Stimulated activated CD8-positive, alpha-beta memory T cell treated with anti-CD3 and anti-CD28 coated beads, Interleukin-4, amount 100 ng/mL, for 4 hours (primary cell): ENCODE results near the gene KIRREL3.

Experiments
- DNase-seq, 2 donors: peaks; one replicate each; pipeline ENCODE4 v3.0.0-alpha.2; 2020; ENCODE audit warnings: low read depth in 2 of 2, low spot score in 1 of 2

Gene KIRREL3

DNA sequence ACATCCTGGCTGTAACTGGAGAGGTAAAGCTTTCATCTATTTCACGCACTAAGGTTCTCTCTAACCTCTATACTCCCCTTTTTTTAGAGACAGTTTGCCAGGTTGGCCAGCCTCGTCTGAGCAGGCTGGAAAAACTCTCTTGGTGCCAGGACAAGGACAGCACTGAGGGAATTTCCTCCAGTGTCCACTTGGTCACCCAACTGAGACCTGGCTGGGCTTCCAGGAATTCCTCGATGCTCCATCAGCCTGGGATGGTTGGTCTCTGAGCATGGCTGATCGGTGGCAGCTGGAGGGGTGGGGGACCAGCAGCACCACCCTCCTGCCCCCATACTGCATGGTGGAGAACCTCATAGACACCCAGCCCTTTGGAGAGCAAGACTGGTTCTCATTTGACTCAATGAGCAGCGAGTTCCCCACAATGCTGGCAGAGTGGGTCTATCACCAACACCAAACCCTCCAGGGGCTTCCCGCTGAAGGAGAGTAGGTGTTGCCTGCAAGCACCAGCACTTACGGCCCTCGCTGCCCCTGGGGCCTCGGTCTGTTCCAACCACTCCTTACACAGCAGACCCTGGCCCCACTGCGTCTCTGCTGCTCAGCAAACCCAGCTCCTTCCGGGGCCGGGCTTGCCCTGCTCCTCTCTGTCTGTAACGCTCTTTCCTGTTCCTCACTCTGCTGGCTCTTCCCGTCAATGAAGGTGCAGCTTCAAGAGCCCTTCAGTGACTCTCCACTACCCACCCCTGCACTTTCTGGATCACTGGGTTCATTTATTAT, 522.9 kb downstream of the KIRREL3 start:
- DNase-seq, result no peak

DNA sequence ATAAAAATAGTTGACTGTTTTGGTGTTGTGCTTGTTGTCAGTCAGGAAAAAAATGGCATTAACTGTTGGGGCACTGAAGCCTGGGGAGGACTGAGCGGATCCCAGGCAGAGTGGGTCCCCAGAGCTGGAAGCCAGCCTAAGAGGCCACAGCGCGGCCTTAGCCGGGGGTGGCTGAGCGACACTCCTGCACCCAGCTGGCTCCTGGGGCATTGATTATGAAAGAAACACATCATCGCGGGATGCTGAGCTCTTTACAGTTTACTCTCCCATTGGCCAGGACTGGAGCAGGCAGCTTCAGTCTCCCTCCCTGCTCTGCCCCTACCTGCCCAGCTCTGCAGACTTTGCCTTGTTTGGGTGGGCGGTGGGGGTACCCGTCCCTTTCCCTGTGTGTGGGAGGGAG, 523.6 kb downstream of the KIRREL3 start:
- no peak for DNase-seq

DNA sequence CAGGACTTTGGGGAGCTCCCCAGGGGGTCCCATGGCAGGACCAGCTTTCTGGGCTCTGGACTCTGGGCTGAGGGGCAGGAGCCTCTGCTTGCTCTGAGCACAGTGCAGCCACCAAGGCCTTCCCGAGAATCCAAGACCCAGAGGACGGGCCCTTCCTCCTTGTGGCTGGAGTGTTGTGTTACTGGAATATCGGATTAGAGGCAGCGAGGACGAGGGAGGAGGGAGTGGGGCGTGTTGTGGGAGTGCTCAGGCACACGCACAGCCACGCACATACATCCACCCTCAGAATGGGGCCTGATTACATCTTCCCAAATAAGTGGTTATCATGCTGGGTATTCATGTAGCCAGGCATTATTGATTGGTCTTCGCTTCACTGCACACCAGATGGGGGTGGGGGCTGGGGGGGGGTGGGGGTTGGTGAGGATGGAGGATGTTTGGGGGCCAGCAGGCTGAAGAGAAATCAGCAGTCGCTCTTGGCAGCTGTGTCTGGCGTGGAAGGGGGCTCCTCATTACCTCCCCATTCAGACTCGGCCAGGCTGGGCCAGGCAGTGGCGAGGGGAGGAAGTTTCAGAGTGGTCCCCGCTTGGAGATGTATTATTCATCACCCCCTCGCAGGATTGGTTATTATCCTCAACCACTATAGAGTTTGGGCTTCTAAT, 524.2 kb downstream of the KIRREL3 start:
- DNase-seq, result no peak

DNA sequence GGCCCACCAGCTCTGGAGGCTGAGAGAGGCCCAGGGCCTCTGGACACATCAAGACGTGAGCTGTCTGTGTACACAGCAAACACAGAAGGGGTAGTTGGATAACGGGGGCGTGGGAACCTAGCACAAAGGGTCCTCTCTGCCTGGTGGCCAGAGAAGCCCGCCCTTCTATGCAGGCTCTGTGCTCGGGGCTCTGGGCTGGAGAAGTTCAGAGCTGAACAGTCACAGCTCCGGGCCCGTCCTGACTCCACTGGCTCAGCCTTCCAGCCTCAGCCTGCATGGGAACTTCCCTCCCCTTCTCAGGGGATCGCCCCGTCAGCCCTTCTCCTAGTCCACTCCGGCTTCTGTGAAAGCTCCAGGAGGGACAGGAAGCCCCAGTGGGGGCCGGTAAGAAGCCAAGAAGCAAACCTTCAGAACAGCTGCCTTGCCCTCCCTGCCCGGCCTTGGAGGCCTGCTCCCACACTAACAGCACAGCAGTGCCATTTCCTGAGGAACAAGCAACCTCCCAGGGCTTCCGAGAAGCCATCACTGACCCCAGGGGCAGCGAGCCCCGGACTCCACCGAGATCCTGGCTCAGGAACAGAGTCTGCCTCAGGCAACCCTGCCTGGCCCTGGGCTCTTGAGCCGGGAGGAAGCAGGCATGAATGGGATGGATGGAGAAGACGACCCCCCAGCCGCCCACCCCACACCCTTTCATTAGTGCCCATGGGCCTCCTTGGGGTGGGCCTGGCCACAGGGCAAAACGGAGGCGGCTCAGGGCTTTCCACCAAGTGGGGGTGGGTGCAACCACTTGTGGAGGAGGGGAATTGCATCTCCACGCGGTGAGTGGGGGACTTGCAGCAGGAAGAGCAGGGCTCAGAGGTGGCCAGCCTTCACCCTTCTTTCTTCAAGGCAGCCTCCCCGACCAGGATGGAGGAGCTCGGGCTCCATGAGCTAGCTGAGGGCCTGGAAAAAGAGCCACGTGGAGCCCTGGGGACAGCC, 525.3 kb downstream of the KIRREL3 start:
- no peak for DNase-seq

DNA sequence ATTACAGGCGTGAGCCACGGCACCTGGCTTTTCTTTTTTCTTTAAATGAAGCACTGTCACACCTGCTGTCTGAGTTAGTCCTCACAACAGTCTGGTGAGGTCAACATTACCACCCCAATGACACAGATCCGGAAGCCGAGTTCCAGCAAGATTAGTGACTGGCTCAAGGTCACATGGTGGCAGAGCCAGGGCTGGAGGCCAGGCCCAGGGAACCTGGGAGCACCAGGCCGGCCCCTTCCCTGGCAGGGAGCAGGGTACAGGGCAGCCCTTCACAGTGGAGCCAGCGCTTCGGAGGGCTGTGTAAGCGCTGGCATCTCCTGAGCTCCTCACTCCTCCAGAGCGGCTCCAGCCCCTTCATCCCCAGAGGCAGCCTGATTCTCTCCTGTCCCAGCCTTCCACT, 526.4 kb downstream of the KIRREL3 start:
- no peak for DNase-seq

DNA sequence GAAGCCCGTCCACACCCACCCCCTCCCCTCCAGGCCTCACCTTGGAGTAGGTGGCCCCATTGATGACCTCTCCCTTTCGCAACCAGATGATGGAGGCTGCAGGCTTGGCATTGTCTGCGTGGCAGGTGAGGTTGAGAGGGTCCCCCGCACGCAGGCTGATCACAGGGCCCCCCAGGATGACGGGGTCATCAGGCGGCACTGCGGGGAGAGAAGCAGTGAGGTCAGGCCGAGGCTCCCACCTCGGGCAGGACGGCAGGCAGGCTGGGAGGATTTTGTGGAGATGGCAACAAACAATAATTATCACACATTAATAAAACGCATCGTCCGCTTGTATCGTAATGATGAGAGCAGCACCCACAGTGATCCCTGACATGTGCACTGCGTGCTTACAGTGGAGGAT, 527.3 kb downstream of the KIRREL3 start:
- DNase-seq, result no peak

DNA sequence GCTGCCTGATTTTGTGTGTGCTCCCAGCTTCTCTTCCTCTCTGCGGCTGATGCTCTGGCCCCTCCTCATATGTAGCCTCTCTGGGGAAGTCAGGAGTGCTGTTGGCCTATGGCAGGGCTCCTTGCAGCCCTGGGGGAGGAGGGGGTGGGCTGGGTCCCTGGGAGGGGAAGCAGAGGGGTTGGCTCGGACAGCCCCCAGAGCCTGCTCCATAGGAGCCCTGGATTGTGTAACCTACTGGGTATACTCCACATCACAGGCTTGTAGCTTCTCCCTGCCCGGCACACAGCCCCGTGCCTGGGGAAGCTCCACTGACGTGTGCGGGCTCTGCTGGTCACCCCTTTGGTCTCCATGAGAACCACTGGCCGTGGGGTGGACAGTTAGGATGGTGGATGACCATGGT, 531.3 kb downstream of the KIRREL3 start:
- DNase-seq, result no peak

DNA sequence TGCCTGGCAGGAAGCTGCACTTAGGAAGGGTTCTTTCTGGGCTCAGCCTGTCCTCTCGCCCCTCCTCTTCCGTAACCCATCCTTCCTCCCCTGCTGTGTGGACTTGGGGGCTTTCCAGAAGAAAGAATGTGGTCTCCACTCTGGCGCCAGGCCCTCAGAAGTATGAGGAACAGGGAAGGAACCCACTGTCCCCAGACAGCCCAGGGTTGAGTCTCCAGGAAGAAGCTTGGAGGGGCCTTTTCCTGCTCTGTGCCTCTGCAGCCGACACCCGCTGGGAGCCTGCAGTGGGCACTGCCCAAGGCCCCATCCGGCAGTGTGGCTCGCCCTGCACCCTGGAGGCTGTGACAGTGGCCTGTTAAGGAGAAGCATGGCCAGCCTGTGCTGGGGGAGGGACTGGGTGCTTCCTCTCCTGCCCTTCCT, 532.5 kb downstream of the KIRREL3 start:
- no peak for DNase-seq

DNA sequence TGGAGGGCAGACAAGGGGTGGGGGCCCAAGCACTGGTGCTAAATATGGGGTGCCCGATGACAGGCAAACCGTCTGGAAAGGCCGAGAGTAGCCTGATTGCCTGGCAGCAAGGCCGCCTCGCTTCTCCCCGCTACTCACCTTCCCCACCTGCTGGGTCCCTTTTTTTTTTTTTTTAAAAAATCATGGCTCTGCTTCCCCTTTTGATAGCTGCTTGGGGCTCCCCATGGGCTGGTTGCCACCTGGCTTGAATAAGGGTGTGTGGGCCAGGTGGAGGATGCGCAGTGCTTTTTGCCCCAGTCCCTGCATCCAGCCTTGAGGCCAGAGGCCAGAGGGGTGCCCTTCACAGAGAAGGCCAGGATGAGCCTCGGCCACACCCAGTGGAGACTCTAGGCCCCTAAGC, 533.1 kb downstream of the KIRREL3 start:
- DNase-seq, result no peak

DNA sequence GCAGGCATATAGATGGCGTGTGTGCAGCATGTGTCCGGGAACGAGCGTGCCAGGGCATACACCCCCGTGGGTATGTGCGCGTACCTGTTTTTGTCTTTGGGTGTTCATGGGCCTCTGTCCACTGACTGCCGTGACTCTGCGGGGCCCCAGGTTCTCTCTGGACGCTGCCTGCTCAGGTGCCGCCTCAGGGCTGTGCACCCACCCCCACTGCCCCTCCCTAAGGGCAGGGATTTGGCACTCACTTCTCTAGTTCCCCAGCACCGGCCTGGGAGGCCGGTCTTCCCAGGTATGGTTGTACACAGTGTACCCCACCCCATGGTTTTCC, 533.6 kb downstream of the KIRREL3 start:
- no peak for DNase-seq

DNA sequence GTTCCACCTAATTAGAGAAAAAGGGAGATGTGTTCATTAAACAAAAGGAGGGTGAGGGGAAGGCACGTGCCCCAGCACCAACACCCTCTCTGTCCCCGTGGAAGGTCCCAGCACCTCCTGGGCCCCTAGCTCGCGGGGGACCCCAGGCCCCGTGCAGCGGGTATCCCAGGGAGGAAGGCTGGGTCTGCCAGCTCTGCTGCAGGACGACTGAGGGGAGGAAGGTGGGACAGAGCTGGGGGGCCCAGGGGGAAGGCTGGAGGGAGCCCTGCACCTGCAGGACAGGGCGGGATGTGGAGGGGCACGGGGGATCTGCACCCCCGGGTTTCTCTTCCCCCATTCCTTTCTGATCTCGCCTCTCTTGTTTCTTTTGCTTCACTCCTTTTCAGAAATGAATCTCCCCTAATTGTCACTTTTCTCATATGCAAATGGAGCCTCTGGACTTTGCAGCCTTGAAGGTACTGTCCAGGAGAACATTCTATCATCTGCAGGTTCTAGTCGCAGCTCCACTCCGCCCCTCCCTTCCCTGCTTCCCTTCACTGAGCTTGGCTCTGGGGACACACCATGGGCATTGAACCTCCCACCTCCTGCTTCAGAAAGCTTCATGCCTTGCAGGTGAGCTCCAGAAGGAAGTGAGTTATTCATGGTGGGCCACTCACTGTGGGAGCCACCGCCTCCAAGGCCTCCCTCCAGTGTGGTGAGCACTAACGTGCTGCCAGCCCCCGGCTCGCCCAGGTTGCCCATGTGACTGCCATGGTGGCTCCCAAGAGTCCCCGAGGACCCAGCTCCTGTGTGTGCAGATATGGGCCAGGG, 534.1 kb downstream of the KIRREL3 start:
- DNase-seq, result no peak

DNA sequence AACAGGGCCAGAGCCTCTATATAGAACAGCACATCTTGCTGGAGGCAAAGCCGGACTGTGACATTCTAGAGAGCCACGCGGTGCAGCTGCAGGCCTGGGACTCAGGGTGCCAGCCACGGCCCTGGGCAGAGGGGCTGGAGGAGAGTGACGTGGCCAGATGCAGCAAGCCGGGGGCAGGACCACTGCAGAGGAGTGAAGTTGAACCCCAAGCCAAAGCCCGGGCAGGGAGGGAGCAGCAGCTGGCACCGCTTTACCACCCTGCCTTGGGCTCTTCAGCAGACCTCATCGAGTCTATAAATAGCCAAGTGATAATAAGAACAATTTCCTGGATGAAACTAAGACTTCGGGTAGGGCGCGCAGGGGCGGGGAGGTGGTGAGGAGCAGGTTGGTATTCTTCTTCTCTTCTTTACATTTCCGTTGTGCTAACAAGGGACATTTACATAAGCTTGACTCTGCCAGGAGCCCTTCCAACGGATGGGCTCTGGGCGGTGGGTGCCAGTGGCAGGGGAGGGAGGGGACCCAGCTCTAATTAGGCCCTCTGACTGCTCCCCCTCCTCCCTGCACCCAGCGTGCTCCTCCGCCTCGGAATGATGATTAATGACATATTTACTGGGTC, 534.9 kb downstream of the KIRREL3 start:
- no peak for DNase-seq

DNA sequence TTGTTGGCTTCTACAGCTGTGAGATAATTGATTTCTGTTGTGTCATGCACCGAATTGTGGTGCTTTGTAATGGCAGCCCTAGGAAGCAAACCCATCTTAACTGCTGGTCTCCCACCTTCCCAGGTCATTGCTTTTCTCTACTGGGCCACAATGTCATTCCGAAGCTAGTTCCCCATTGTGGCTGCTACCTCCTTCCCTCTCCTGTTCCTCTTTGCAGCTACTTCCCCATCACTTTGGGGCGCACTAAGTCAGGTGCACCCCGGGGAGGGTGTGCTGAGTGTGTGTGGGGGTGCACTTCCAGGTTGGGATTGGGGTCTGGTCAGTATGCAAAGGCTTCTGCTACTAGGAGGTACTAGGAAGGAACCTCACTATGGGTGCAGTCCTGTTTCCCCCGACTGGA, 535.8 kb downstream of the KIRREL3 start:
- no peak for DNase-seq

DNA sequence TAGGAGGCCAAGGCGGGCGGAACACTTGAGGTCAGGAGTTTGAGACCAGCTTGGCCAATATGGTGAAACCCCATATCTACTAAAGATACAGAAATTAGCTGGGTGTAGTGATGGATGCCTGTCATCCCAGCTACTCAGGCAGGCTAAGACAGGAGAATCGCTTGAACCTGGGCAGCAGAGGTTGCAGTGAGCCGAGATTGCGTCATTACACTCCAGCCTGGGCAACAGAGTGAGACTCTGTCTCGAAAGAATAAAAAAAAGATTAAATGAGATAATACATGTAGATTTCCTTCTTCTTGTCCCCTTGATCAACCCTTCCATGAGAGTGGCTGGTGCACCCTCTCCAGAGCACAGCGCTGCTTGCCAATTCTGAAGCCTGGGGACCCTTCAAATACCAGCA, 538.1 kb downstream of the KIRREL3 start:
- no peak for DNase-seq

DNA sequence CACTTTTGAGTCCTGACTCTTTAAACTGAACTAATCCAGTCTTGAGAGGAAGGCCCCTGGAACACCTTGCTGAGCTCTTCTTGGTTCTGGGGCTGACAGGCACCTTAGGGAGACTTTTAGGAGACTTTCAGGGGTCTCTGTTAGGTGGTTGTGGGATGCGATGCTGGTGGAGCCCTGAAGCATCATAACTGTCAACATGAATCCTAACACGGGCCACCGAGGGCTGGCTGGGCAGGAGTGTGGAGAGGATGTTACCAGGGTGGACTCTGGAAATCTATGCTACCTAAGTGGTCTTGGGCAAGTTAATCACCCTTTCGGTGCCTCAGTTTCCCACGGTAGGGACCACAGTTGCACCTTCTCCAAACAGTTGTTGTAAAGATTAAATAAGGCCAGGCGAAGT, 538.6 kb downstream of the KIRREL3 start:
- no peak for DNase-seq

DNA sequence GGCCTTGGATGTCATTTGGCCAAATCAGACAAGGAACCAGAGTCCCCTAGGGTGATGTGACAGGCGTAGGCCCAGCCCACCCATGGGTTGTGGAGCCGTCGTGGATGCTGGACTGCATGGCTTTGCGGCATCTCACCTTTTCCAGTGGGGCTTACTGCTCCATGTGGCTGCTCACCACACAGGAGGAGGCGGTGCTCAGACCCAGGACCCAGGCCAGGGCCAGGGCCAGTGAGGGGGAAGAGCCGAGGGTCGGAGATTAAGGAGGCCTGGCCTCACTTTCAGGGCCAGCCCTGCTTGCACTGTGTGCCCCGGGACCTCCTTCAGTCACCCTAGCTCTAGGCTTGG, 539.5 kb downstream of the KIRREL3 start:
- no peak for DNase-seq

DNA sequence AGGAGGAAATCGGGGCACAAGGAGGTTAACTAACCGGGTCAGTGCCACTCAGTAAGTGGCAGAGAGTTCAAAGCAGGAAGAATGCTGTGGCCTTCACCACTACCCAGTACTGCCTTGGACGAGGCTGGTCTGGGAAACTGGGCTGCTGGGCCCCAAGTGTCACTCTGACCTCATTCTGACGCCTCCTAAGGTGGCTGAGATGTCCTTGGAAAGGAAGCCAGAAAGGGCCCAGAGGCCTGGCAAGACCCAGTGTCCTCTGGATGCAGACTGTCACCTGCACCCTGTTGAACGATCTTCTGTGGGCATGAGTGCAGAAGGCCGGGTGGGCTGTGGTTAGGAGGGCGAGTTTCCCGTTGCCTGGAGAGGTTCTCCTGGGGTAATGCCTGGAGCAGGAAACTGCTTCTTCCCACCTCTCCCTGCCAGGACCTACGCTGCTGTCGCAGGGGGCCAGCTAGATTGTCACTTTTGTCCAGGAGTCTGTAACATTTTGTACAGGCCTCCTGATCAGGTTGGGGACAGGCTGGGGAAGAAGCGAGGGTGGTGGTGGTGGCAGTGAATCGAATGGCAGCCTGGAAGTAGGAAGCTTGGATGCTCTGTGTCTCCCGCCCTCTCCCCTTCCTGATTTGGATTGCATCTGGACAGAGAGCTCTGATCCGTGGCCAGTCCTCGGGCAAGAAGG, 540.0 kb downstream of the KIRREL3 start:
- no peak for DNase-seq

DNA sequence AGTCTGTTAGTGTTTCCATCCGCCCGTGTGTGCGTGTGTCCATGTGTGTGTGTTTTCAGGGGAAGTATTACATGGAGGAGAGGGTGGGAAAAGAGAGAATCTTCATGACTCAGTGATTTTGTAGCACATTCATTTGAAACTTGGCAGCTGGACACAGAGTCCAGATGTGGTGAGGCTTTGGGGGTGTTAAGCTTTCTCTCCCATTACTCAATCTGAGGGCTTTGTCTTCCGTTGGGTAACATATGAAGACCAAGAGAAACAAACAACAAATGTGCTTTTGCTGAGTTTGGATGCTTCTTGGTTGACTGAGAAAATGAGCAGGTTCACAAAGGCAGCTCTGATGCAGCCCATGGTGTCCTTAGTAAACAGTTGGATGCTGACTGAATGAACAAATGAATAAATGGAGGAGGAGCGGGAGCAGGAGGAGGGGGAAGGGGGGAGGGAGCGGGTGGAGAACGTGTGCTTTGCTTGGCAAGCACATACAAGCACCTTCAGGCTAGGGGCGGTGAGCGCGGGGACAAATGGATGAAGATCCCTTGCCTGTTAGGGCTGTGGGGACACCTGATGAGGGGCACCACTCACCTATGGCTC, 540.8 kb downstream of the KIRREL3 start:
- no peak for DNase-seq

DNA sequence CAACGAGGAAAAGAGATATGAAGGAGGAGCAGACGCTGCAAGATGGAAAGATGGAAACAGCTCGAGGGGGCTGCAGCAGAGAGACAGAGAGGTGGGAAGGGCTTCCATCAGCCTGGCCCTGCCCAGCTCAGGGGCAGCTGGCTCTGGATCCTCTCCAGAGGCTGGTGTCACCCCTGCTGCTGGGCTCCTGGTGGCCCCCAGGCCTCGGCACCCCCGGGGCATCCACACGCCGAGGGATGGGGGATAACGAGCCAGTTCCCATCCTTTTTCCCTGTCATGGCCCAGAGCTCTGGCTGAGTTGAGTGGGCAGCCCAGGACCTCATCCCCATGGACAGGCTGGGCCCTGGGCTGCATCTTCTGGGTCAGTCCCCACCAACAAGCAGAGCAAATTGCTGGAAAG, 542.8 kb downstream of the KIRREL3 start:
- DNase-seq, result no peak
